ENCODE measurements around the gene STK4.

The STK4 gene

DNA sequence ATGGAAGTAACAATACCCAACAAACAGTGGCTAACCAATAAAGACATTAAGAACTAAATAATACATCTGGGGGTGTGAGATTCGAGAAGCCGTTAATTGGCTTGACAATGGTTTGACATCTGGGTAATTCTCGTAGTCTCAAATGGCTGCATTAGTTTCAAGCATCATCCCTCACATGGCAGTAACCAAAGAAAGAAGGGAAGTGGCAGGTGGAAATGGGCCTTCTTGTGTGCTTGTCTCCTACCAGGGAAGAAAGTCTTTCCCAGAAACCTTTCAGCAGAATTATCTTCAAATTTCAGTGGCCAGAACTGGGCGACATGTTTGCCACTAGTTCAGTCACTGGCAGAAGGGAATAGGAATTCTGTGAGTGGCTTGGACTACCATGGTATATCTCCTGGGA is 10.4 kb downstream of the STK4 start:
- H3K4me3 ChIP-seq (ENCODE audit: low read depth, low read length), result no peak overlapping the region
- TF ChIP-seq, protein P1, sequence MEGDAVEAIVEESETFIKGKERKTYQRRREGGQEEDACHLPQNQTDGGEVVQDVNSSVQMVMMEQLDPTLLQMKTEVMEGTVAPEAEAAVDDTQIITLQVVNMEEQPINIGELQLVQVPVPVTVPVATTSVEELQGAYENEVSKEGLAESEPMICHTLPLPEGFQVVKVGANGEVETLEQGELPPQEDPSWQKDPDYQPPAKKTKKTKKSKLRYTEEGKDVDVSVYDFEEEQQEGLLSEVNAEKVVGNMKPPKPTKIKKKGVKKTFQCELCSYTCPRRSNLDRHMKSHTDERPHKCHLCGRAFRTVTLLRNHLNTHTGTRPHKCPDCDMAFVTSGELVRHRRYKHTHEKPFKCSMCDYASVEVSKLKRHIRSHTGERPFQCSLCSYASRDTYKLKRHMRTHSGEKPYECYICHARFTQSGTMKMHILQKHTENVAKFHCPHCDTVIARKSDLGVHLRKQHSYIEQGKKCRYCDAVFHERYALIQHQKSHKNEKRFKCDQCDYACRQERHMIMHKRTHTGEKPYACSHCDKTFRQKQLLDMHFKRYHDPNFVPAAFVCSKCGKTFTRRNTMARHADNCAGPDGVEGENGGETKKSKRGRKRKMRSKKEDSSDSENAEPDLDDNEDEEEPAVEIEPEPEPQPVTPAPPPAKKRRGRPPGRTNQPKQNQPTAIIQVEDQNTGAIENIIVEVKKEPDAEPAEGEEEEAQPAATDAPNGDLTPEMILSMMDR (IDR thresholded peaks at IDR 0.05; ENCODE audit: control insufficient read depth, extremely low read depth, insufficient read depth), result no peak
- no peak for DNase-seq (ENCODE audit: low read depth)

DNA sequence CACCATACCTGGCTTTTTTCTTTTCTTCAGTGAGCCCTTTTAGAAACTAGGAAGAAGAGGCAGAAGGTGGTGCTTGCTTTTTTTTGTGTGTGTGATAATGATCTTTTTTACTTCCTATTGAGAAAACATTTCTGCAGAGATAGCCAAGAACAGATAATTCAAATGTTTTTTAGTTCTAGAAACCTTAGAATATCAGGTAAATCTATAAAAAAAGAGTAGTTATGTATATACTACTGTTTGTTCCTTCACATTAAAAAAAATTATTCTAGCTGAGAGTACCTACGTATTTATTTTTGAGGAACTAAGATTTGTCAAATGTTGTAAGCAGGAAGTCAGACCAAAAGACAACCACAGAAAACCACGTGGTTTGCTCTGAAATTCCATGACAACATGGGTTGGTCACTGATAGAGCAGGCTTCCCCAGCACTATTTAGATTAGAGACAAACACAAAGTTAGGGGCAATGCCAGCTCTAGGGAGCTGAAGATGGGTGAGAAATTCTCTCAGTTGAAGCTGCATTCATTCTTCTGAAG is 12.8 kb downstream of the STK4 start:
- DNase-seq (ENCODE audit: low read depth), result no peak
- TF ChIP-seq, protein P1 (IDR thresholded peaks at IDR 0.05; ENCODE audit: control insufficient read depth, extremely low read depth, insufficient read depth), result no peak
- H3K4me3 ChIP-seq (ENCODE audit: low read depth, low read length), result no peak overlapping the region; the same call in 1 of the 2 replicates

DNA sequence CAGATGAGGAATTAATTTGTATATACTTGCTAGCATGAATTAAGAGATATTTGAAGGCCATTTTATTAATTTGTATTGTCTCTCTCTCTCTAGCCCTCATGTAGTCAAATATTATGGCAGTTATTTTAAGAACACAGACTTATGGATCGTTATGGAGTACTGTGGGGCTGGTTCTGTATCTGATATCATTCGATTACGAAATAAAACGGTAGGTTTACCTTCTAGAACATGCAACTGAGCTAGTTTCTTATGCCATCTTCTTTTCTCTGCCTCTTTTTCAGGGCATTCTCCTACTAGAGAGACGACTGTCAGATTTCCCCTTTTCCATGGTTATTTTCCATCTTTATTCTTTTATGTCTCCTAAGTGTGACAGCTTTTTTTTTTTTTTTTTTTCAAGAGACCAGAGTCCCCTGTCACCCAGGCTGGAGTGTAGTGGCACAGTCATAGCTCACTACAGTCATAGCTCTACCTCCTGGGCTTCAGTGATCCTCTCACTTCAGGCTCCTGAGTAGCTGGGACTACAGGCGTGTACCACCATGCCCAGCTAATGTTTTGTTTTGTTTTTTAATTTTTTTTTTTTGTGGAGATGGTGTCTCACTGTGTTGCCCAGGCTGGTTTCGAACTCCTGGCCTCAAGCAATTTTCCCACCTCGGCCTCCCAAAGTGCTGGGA is 15.6 kb downstream of the STK4 start:
- DNase-seq (ENCODE audit: low read depth), result no peak
- no peak overlapping the region for H3K4me3 ChIP-seq (ENCODE audit: low read depth, low read length)
- TF ChIP-seq, protein P1 (IDR thresholded peaks at IDR 0.05; ENCODE audit: control insufficient read depth, extremely low read depth, insufficient read depth), result no peak

DNA sequence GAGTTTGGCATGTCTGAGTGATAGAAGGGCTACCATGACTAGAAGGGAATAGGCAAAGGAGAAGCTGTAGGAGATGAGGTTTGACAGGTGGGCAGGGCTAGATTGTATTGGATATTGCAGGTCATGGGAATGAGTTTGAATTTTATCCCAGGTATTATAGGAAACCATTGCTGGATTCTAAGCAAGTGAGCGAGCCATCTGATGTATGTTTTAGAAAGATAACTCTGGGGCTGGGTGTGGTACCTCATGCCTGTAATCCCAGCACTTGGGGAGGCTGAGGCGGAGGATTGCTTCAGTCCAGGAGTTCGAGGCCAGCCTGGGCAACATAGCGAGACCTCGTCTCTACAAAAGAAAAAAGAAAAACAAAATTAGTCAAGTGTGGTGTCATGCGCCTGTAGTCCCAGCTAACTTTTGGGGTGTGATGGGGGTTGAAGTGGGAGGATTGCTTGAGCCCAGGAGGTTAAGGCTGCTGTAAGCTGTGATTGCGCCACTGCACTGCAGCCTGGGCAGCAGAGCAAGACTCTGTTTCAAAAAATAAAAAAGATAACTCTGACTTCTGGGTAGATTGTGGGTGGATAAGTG is 16.9 kb downstream of the STK4 start:
- no peak overlapping the region for H3K4me3 ChIP-seq (ENCODE audit: low read depth, low read length)
- no peak for DNase-seq (ENCODE audit: low read depth)
- TF ChIP-seq, protein P1 (IDR thresholded peaks at IDR 0.05; ENCODE audit: control insufficient read depth, extremely low read depth, insufficient read depth), result no peak

DNA sequence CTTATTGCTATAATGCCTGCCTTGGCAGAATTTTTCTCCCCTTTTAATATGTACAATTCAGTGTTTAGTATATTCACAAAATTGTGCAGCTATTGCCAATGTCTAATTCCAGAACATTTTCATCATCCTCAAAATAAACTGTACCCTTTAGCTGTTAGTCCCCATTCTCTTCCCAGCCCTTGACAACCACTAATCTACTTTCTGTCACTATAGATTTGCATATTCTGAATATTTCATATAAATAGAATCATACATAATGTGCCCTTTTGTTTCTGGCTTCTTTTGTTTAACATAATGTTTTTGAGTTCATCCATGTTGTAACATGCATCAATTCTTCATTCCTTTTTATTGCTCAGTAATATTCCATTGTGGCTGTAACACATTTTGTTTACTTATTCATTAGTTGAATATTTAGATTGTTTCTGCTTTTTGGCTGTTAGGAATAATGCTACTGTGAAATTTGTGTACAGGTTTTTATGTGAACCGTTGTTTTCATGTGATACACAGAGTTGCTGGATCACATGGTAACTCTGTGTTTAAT is 22.4 kb downstream of the STK4 start:
- DNase-seq (ENCODE audit: low read depth), result no peak
- TF ChIP-seq, protein P1 (IDR thresholded peaks at IDR 0.05; ENCODE audit: control insufficient read depth, extremely low read depth, insufficient read depth), result no peak
- no peak overlapping the region for H3K4me3 ChIP-seq (ENCODE audit: low read depth, low read length)

DNA sequence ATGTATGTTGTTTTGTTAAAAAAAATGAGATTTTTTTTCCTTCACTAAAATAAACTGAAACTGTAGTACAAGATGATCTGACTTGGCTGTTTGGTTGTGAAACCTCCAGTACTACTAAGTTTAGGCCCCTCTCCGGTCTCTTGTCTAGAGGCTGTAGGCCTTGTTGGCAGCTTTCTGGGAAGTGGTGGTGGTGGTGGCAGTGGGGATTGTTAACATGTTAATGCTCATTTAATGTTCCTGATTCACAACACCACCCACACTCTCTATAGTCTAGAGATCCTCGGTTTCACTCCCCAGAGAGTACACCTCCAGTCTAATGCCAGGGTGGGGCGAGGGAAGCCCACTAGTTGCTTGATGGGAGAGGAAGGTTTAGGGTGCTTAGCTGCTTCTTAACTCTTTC is 24.1 kb downstream of the STK4 start:
- TF ChIP-seq, protein P1 (IDR thresholded peaks at IDR 0.05; ENCODE audit: control insufficient read depth, extremely low read depth, insufficient read depth), result no peak
- DNase-seq (ENCODE audit: low read depth), result no peak
- no peak overlapping the region for H3K4me3 ChIP-seq (ENCODE audit: low read depth, low read length)

All from LNCaP clone FGC (cell line).